GM21423 (cell line): ENCODE results near the gene TTC9B.

ENCODE experiments used
- ATAC-seq: cut with Tn5 transposase; IDR thresholded peaks from one replicate; pipeline ENCODE4 v1.9.1; 2021; ENCODE audit warnings: mild to moderate bottlenecking, moderate library complexity; ENCODE audit not compliant: unreplicated experiment

The TTC9B gene

GRCh38 chr19:40216013-40216776, 2.0 kb downstream of the TTC9B start:
- ATAC-seq: no peak

DNA sequence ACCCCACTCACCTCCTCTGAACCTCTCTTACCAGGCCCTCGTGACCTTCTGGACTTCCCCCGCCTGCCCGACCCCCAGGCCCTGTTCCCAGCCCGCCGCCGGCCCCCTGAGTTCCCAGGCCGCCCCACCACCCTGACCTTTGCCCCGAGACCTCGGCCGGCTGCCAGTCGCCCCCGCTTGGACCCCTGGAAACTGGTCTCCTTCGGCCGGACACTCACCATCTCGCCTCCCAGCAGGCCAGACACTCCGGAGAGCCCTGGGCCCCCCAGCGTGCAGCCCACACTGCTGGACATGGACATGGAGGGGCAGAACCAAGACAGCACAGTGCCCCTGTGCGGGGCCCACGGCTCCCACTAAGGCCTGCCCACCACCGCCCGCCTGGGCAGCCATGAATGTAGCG, 3.2 kb downstream of the TTC9B start:
- ATAC-seq: no peak

GRCh38 chr19:40213882-40214570, 4.2 kb downstream of the TTC9B start:
- ATAC-seq: no peak

DNA sequence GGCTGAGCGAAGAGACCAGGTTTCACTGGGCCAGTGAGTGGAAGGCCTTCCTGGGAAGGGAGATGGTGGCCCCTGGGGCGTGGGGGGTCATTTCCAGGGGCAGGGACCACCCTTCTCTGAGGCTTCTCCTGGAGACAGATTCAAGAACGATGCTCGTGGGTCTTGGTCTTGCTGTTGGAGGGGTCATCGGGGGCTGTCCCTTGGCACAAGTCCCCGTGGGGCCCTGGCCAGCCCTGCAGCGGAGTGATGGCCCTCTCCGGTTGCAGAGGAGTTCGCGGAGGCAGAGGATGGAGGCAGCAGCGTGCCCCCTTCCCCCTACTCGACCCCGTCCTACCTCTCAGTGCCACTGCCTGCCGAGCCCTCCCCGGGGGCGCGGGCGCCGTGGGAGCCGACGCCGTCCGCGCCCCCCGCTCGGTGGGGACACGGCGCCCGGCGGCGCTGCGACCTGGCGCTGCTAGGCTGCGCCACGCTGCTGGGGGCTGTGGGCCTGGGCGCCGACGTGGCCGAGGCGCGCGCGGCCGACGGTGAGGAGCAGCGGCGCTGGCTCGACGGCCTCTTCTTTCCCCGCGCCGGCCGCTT, 4.8 kb downstream of the TTC9B start:
- no peak for ATAC-seq

- no peak for ATAC-seq
These were observed 7.3 kb downstream of the TTC9B start for GRCh38 chr19:40210889-40211288.

DNA sequence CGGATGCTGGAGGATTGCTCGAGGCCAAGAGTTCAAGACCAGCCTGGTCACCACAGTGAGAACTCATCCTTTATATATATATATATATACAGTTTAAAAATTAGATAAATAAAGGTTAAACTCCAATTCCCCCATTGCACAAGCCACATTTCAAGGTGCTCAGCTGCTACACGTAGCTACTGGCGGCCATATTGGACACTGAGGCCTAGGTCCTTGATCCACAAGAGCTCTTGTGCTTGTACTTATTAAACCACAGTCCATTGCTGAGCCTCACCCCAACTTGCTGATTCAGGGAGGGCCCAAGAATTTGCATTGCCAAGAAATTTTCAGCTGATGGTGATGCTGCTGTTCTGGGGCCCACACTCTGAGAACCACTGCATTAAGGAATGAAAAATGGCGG, 9.6 kb downstream of the TTC9B start:
- ATAC-seq: no peak

DNA sequence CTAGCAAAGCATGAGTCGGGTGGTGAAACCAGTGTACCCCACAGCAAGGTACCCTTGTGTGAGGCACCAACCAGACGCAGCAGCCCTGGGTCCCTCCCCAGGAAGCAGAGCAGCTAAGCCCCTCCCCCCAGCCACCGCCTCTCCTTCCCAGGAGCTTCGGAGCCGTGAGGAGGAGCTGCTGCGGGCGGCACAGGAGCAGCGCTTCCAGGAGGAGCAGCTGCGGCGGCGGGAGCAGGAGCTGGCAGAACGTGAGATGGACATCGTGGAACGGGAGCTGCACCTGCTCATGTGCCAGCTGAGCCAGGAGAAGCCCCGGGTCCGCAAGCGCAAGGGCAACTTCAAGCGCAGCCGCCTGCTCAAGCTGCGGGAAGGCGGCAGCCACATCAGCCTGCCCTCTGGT, 12.4 kb downstream of the TTC9B start:
- no peak for ATAC-seq

DNA sequence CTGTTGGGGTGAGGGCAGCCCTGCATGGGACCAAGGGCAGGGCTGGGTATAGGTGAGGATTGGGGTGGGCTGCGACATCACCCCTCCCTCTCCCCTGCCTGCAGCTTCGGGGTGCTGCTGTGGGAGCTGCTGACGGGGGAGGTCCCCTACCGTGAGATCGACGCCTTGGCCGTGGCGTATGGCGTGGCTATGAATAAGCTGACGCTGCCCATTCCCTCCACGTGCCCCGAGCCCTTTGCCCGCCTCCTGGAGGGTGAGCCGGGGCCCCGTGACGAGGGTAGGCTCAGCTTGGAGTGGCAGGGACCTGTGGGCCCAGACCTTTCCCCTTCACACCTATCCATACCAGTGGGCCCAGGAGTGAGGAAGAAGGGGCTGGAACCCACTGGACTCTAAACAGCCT, 13.8 kb downstream of the TTC9B start:
- ATAC-seq: no peak

- ATAC-seq: no peak
These were observed 17.7 kb downstream of the TTC9B start for GRCh38 chr19:40200341-40201099.

DNA sequence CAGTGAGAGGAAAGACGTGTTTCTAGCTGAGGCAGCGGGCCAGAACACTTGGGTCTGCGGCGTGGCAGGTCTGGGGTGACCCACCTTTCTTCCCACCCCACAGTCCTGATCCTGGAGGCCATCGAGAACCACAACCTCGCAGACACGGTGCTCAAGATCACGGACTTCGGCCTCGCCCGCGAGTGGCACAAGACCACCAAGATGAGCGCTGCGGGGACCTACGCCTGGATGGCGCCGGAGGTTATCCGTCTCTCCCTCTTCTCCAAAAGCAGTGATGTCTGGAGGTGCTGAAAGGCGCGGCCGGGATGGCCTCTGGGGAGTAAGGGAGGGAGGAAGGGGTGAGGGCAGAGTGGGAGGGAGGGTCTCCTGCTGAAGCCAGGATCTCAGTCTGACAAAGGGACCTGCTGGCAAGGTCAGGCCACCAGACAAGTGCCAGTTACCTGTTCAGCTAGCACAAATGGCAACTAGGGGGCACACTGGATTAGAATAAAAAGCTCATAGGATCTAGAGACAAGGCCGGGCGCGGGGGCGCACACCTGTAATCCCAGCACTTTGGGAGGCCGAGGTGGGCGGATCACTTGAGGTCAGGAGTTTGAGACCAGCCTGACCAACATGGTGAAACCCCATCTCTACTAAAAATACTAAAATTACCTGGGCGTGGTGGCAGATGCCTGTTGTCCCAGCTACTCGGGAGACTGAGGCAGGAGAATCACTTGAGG, 19.8 kb downstream of the TTC9B start:
- ATAC-seq: no peak

DNA sequence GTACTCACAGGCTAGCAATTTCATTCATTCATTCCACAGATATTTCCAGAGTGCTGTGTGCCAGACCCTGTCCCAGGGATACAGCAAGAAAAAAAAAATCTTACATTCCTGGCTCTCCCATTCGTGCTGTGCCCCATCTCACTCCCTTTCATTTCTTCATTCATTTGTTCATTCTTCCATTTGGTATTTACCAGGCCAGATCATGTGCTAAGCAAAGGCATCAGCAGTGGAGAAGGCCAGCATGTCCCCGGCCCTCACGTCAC, 24.7 kb downstream of the TTC9B start:
- no peak for ATAC-seq

DNA sequence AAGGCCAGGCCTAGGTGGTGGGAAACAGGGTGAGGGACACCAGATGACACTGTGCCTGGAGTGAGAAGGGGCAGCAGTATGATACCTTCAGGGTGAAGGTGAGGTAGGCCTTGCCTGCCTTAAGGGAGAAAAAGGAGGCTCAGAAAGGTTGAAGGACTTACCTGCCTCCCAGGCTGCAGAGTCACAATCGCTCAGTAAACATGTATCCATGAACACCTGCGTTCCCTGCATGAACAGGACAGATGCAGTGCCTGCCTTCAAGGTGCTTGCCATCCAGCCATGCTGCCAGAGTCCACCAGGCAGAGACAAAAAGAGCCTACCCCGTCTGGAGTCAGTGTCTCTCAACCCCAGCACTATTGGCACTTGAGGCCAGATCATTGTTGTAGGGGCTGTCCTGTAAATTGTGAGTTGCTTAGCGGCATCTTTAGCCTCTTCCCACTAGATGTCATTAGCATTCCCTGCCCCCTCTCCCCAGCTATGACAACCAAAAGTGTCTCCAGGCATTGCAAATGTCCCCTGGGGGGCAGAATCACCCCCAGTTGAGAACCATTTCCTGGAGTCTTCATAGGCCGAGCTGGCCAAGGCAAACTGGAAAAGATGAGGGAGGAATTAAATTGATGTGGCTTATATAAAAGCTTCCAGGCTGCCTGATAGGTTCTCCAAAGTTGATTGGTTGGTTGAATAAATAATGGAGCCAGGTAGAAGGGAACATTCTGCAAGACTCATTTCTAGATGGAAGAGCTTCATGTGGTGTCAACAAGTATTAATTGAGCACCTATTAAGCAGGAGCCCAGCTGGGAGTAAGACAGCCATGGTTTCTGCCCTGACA, 25.2 kb downstream of the TTC9B start:
- no peak for ATAC-seq

DNA sequence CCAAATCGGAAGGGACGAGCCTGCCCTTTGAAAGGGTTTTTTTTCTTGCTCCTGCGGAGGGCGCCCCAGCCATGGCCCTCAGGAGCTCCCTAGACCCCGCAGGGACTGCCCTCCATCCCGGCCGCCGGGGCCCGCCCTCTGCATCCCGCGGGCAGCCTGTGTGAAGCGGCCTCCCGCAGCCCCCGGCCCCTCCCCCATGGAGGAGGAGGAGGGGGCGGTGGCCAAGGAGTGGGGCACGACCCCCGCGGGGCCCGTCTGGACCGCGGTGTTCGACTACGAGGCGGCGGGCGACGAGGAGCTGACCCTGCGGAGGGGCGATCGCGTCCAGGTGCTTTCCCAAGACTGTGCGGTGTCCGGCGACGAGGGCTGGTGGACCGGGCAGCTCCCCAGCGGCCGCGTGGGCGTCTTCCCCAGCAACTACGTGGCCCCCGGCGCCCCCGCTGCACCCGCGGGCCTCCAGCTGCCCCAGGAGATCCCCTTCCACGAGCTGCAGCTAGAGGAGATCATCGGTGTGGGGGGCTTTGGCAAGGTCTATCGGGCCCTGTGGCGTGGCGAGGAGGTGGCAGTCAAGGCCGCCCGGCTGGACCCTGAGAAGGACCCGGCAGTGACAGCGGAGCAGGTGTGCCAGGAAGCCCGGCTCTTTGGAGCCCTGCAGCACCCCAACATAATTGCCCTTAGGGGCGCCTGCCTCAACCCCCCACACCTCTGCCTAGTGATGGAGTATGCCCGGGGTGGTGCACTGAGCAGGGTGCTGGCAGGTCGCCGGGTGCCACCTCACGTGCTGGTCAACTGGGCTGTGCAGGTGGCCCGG, 26.1 kb downstream of the TTC9B start:
- ATAC-seq: peak; percentile 24

DNA sequence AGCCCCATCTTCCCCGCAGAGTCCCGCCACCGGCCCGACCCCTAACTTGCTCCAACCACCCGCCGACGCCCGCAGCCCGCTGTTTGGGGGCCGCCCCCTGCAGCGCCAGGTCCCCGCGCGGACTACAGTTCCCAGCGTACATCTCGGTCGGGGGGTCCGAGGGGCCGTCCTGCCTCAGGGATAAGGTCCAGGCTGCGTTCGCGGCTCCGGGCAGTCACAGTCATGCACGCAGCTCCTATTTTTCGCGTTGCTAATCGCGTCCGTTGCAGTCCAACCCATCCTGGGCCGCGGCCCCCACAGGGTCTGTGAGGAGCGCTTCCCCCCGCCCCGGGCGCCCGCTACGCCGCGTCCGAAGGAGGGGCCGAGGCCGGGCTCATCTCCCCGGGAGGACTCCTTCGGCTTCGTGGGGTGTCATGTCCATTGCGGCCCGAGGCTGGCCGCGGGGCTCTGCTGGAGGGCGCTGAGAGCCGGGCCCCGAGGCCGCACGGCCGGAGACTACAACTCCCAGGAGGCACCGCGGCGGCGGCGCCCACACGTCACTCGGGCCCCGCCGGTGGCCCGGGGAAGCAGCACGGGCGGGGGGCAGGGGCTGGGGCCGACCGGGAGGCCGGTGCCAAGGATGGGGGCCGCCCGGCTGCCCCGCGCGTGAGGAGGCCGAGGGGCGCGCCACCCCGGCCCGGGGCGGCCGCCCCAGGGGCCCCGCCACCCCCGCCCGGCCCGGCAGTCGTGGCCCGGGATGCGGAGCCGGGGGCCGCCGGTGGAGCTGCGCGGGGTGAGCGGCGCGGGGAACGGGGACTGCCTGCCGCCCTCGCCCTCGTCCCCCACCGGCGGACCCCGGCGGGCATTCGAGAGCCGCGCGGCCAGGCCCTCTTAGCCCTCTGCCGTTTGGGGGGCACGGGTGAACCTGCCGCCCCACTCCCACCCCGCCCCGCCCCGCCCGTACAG, 27.0 kb downstream of the TTC9B start, which contains the start of gene MAP3K10:
TSS of gene MAP3K10 (plus strand) at position 536 of the 945 bp plus-strand sequence. CDS start 606 bp downstream, outside the sequence.
- ATAC-seq: peak; percentile 73

GRCh38 chr19:40184273-40184672, 33.9 kb downstream of the TTC9B start:
- no peak for ATAC-seq

DNA sequence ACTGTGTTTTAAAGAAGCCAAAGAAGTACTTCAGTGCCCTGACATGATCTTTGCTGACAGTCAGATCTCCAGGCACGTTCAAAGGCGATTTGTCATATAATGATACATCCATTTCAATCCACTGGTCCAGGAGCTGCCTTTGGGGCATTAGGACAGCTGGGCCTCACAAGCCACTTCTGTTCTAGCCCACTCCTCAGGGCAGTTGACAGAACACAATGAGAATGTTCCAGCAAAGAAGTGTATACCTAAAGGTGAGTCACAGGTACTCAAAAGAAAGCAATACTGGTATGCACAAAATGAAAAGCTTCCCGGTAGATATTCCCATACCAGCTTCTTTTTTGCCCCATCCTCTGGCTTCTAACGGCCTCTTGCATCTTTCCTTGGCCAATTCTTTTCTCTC, 39.4 kb downstream of the TTC9B start:
- ATAC-seq: no peak

DNA sequence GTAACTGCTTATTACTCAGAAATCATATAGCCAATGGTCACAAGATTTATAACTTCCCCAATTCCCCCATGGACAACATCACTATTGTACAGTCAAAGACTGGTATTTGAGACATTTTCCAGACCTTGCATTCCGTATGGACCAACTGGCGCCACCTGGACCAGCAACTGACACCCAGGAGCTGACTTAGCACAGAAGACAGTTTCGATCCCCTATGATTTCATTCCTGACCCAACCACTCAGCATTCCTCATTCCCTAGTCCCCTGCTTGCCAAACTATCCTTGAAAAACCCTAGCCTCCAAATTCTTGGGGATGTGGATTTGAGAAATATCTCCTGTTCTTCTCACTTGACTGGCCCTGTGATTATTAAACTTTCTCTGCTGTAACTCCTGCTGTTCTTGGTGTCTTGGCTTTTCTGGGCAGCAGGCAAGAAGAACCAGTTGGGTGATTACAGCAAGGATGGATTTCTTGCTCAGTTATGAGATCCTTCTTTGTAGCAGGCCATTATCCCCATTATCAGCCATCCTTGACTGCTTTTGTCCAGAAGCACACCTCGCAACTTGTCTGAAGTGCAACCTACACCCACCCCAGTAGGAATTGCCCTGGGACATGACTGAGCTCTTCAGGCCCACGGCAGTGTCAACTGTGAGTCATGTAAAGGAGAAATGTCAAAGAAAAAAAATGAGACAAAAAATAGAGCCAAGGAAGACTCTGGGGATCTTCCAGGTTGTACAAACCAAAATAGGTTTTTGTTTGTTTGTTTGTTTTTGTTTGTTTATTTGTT, 40.7 kb downstream of the TTC9B start:
- no peak for ATAC-seq
